Erythroblast (primary cell): ENCODE data around the gene CNTRL.
"Not testable (repeated sequence)": the region's sequence is repeated elsewhere in the genome, so short reads cannot be mapped to it uniquely, and the experiment has no call there.

Experiments
- DNase-seq, 2 experiments: peaks; one replicate each; lab custom pipeline; 2025; lab: John Stamatoyannopoulos, UW
- GATA1 ChIP-seq: IDR thresholded peaks from 2 replicates; pipeline ENCODE4 v1.6.1; 2011; ENCODE audit warnings: low read depth, mild to moderate bottlenecking, control low read depth, low read length, moderate library complexity
- POLR2A ChIP-seq: IDR thresholded peaks from 2 replicates; pipeline ENCODE4 v1.6.1; 2011; ENCODE audit warnings: mild to moderate bottlenecking, low read length

CNTRL gene

DNA sequence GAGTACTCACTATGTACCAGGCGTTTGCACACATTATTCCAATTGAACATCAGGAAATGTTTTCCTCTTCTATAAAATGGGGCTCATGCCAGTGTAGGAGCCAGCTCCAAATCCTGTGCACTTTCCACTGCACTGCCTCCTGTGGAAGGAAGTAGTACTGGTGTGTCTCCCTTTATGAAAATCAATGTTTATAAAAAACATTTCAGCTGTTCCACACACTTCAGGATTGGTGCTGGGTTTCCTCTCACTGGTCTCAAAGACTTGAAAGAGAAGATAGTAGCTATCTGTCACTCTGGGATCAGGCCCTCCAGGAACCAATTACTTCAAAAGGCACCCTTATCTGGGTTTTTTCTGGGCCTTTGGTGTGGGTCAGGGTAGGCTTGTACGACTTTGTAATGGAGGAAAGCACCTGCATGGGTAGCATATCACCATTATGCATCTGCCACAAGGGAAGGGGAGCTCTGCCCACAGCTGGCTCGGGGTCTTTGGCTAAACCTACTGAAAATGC is 94.4 kb downstream of the CNTRL start:
- DNase-seq = peak; percentile 12 to 18
- TF ChIP-seq POLR2A (no peak), GATA1 (no peak)

DNA sequence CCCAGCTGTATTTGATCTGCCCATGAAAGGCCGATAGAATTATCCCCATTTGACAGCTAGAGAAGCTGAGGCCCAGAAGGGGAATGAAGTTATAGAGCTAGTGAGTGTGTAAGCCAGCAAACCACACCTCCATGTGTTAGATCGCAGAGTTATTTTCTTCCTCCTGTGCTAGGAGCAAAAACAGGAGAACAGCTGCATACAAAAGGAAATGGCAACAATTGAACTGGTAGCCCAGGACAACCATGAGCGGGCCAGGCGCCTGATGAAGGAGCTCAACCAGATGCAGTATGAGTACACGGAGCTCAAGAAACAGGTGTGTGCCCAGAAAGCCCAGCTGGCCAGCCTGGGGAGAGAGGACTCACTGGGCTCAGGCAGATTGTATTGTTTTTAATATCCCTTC is 96.5 kb downstream of the CNTRL start:
- TF ChIP-seq GATA1 (no peak), POLR2A (no peak)
- DNase-seq = no peak

DNA sequence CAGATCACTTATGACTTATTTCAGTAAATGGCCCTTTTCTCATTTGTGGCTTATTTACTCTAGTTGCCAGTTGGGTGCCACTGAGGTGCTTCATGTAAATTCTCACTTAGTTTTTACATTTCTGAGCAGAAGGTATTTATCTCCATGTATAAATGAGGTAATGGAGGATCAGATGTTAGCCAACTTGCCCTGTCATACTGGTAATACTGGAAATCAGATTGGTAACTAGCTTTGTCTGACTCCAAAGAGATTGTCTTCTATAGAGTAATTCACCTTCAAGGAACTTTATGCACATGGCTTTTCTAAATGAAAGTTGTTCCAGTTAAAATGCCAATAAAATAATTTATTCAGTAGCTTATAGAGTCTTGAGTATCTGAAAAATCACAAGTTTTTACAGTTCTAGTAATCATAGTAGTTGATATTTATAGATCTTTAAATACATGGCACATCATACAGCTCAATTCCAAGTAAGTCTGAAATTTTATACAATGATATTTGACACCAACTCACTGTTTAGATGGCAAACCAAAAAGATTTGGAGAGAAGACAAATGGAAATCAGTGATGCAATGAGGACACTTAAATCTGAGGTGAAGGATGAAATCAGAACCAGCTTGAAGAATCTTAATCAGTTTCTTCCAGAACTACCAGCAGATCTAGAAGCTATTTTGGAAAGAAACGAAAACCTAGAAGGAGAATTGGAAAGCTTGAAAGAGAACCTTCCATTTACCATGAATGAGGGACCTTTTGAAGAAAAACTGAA is 98.2 kb downstream of the CNTRL start:
- no peak for DNase-seq
- TF ChIP-seq GATA1 (no peak), POLR2A (no peak)

DNA sequence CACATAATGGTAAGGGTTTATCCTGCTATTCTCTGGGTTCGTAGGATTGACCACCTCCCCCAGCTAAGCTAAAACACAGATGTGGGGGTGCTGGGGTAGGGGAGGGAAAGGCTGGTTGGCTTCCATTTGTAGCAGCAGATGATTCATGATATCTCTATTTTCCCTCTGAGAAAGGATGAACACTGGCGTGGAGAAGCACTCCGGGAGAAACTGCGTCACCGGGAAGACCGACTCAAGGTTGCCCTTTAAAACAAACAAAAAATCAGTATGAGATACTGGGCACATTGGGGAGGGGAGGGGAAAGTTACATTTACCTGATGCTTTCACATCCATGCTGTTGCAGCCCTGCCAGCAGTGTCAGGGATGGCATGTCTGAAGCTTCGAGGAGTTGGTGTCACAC is 98.7 kb downstream of the CNTRL start:
- no peak for DNase-seq
- TF ChIP-seq GATA1 (no peak), POLR2A (no peak)

DNA sequence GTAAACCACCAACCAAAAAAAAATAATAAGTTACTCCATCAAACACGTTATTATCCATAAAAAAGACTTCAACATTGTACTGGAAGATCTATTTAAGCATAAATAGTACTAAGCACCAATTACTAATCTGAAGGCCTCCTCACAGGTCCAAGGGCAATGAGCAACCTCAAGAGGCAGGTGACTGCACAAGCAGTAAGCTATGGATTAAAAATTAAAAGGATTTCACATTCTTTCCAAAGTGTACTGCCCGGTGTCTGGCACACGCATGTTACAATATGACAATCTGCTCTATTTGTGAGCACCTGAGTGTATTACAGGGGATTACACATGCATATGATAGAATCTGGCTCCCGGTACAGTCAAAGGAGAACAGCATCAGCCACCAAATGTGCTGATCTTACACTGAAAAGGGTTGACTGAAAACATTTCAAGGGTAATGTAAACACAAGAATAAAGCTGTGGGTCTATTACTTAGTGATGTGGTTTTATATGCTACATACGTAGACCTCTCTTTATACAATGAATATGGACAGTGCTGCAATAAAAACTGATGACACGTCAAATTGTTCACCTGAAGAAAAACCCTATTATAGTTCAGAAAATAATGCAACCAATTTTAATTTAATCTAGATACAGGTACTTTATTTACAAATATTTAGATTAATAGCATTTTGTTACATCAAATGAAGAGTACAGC is 104.1 kb downstream of the CNTRL start:
- DNase-seq = no peak
- no peak for TF ChIP-seq POLR2A
- no peak for TF ChIP-seq GATA1

DNA sequence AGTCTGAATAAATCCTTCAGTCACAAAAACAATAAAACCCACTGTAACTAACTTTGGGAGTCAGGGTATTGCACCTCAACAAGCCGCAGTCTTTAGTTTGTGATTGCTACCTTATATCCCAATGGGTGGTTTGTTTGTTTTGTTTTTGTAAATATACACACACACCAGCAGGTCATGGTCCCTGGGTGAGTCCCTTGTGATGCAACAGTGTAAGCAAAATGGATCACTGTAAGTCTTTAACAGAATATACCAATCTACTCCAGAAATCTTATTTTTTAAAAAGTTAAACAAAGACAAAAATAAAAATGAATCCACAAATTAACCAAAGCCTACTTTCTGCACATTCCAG is 104.6 kb downstream of the CNTRL start:
- DNase-seq = not testable (repeated sequence)

DNA sequence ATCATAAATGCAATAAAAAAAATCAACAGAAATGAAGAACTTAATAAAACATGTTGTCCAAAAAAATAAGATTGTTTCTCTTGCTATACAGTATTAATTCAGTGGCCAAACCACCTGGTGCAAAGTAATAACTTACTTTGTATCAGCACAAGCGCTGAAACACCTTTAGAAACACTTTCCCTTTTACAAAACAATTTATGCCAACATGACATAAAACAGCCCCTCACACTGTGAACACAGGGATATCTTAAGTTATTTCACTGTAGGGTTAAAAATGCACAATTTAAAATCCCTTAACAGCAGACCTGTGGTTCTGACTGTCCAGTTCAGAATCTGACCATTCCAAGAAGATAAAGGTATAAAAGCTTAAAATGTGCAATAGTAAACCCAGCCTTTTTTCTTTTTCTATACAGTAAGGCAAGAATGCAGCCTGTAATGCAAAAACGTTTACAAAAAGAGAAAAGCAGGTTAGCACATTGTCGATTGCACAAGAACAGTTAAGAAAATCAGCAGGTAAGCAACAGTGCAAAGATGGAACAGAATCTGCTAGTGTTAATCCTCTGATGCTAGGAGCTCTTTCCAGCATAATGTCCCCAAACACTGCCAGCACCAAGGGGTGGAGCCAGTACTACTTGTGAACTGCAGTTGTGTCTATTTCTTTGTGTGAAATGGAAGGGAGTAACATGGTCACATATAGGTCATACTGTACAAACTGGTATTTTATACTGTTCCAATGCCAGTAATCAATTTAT is 105.4 kb downstream of the CNTRL start:
- no peak for TF ChIP-seq POLR2A
- no peak for TF ChIP-seq GATA1

DNA sequence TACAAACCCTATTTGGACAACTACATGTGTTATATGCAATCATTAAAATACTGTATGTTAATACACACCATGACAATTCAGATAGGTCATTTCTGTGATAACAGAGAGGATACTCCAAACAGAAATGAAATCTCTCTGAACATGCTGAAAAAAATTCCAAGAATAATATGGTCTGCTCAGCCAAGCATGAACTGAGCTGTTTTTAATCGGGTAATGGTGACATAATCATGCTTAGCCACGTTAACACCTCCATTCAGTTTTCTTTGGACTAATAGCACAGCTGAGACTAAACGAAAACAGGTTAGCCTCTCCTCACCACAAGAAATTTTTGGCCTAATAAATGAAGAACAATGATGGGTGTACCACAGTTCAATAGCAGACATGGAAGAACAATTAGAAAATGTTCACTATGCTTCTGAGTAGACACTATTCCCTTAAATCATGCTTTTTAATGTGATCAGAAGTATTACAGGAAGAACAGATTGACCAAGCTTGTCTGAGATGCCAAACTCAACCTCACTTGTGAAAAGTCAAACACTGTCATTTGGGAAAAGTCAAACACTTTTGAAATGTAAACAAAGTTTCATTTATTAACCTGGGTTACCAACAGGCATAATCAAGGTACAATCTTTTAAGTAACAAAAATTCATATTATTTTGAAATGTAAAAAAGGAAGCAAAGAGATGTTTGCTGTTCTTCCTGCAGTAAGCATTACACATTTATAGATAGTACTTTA is 107.5 kb downstream of the CNTRL start:
- no peak for TF ChIP-seq POLR2A
- TF ChIP-seq GATA1 = no peak
- DNase-seq = no peak

More for the DNA sequence above, 105.4 kb downstream of the CNTRL start:
- no peak for DNase-seq

DNA sequence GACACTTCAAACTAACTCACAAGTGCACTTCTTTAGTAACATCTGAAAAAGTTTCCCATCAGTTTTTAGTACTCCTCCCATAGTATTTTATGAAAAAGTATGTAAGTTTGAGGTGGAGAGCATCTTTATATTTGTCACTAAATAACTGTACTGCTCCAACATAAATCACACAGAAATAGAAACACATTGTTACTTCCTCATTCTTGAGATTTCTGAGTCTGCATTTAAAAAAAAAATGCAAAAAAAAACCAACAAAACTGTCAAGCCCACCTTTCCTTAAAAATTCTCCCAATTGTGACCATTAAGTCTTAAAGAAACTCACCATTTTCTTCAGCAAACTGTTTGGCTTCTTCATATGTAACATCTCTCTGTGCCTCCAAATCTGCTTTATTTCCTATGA is 108.2 kb downstream of the CNTRL start:
- no peak for DNase-seq
- TF ChIP-seq GATA1 (no peak), POLR2A (no peak)

DNA sequence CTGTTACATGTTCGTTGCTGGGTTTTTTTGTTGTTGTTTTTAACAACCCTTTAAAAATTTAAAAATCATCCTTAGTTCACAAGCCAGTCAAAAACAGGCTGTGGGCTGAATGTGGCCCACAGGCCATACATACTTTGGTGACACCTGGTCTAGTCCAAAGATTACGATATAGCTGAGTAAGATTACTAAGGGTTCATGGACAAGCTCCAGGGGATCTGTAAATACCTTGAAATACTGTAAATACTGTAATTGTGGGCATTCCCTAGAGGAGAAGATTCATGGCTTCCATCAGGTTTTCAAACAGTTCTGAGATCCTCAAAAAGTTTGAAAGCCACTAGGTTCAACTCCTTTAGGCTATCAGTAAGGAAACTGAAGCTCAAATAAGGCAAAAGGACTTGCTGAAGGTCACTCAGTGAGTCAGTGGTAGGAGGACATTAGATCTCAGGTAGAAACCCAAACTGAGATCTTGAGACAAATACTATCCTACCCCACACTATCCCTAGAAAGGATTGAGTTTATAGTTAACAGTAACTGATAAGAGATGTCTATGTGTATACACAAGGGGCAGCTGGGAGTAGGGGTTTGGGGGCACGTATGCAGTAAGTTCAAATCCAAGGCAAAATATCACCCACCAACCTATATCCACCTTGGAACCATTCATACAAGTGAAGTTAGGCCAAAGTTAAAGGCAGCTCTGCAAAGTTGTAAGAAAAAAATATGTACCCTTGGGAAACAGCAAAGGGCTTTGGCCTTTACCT is 109.1 kb downstream of the CNTRL start:
- DNase-seq = no peak
- TF ChIP-seq POLR2A (no peak), GATA1 (no peak)

DNA sequence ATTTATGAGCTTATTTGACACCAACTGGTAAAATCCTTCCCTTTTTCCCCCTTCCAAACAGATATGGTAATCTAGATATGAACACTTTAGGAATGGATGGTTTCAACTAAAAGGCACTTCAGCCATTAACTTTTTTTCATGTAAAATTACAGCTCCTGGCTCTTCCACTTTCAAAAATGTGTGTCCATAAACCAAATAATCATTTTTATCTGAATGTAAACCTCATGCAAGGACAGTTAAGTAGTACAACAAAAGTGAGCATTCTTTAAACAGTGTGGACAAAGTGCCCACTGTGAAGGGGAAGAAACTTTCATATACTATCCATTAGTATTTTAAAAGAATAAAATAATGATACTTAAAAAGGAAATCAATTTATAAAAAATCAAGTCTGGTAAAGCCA is 109.7 kb downstream of the CNTRL start:
- no peak for DNase-seq
- no peak for TF ChIP-seq POLR2A
- no peak for TF ChIP-seq GATA1

DNA sequence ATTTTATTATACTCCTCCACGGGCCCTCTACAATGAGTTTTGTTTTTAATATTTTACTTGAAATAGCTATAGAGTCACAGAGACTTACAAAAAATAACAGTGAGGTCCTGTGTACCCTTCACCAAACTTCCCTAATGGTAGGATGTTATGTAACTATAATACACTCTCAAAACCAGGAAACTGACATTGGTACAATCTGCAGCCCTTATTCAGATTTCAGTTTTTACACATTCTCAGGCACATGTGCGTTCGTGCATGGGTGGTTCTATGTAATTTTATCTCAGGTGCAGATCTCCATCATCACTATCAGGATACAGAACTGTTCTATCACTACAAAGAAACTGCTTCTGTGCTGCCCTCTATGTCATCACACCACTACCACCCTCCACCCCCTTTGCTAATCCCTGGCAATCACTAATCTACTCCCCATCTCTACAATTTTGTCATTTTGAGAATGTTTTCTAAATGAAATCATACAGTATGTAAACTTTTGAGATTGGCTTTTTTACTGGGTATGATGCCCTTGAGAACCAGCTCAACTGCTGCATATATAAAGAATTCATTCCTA is 110.5 kb downstream of the CNTRL start:
- TF ChIP-seq GATA1 (no peak), POLR2A (no peak)
- DNase-seq = no peak
